Measurements from ENCODE around the gene POLR2F. TPM values are rescaled to one million over a fixed set of nuclear protein-coding genes. Genes with fewer than 3 reads are reported as not detected.

The POLR2F gene
- polyA plus RNA-seq, 1 donor (not counting 4 experiments of a cell fraction or from before 2014, with no cell fraction given): 119 TPM

DNA sequence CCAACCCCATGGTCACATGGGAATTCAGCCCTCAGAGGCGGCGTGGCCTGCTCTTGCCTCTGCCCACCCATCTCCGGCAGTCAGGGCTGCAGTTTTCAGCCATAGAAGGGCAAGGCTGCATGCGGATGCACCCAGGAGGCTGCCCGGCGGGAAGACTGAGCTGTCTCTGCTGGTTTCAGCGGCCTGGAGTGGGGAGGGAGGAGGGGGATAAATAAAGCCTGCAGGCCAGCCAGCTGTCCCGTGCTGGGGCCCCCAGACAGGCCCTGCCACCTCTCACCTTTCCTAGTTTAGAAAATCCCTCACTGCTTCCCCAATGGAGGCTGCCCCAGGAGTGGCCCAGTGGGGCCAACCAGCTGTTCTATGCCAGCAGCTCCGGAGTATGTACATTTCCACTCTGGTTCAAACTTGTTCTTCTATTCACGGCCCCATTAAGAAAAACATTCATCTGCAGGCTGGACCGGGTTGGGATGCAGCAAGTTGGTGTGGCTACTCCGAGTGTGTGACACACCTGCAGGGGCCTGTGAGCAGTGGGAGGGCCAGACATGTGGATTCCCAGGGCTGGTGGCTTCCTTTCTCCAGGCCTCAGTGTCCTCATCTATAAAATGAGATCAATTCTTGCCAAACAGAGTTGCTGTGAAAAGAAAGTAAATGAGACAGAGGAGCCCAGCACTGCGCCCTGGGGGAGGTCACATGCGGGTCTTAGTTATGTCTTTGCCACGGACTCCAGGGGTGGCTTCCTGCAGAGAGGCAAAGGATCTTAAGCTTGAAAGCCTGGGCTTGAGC lies 42.4 kb upstream of the POLR2F start:
- Histone ChIP-seq H3K9ac (ENCODE audit: control insufficient read depth, extremely low read depth, insufficient read depth, low read length) (peak overlapping the region; percentile 45), H4K20me1 (ENCODE audit: control insufficient read depth, extremely low read depth, insufficient read depth, low read length) (peaks cover 18% of the 10 kb centered on the region), H2AFZ (ENCODE audit: control insufficient read depth, low read length) (no peak overlapping the region), H3K9me3 (ENCODE audit: control insufficient read depth, low read depth, low read length) (no peaks in the 10 kb centered on the region), H3K4me1 (ENCODE audit: control insufficient read depth, extremely low read depth, insufficient read depth, low read length) (peaks cover 38% of the 10 kb centered on the region), H3K9me1 (ENCODE audit: control insufficient read depth, extremely low read depth, insufficient read depth, low read length) (peaks cover 3% of the 10 kb centered on the region), H3K27me3 (ENCODE audit: control insufficient read depth, extremely low read depth, insufficient read depth, low read length) (no peaks in the 10 kb centered on the region), H3K27ac (ENCODE audit: control insufficient read depth, insufficient read depth, low read length) (peak overlapping the region; percentile 24), H3K79me2 (ENCODE audit: control insufficient read depth, insufficient read depth, low read length) (peaks cover 81% of the 10 kb centered on the region), H3K36me3 (ENCODE audit: control insufficient read depth in 2 of 2, extremely low read depth in 1 of 2, insufficient read depth in 2 of 2, low read length in 2 of 2) (peaks cover 48 to 56% of the 10 kb centered on the region in 2 experiments), H3K4me3 (ENCODE audit: control insufficient read depth in 2 of 3, extremely low read depth in 1 of 3, insufficient read depth in 2 of 3, low read depth in 1 of 3, low read length in 3 of 3) (peak overlapping the region; percentile 10 to 46 (median 27)), H3K4me2 (ENCODE audit: control insufficient read depth, extremely low read depth, insufficient read depth, low read depth, low read length) (peak overlapping the region; percentile 70)
- FAIRE-seq (peak; percentile 29), DNase-seq (ENCODE audit: low read depth, low spot score) (no peak)
- TF ChIP-seq EZH2 (IDR thresholded peaks at IDR 0.05; ENCODE audit: low read length) (no peak), CTCF (optimal IDR thresholded peaks at IDR 0.05 in 1 of 3, IDR thresholded peaks at IDR 0.05 in 1 of 3, conservative IDR thresholded peaks at IDR 0.05 in 1 of 3; ENCODE audit: extremely low read depth in 1 of 3, insufficient read depth in 2 of 3, low read length in 3 of 3) (no peak)
- dilution Hi-C loops (cut with MboI; ENCODE audit: extremely low pct_ligation_motif_present, low sequenced_read_pairs): no loop called here

DNA sequence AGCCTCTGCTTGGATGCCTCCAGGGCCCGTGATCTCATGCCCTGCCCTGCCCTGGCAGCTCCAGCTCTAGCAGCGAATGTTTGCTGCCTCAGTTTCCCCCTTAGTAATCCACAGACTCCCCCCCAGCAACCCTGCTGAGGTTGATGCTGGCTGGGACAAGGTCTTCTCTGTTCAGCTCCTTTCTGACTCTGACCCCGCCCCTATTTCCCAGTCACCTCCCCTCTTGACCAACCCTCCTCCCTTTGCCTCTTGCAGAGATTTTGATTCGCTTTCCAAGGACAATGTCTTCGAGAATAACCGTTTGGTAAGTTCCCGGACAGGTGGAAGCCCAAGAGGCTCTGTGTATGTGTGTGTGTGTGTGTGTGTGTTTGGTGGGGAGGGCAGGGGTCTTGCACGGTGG lies 41.8 kb upstream of the POLR2F start:
- Histone ChIP-seq H3K4me3 (ENCODE audit: control insufficient read depth in 2 of 3, extremely low read depth in 1 of 3, insufficient read depth in 2 of 3, low read depth in 1 of 3, low read length in 3 of 3) (no peak overlapping the region), H3K27me3 (ENCODE audit: control insufficient read depth, extremely low read depth, insufficient read depth, low read length) (no peaks in the 10 kb centered on the region), H3K9me3 (ENCODE audit: control insufficient read depth, low read depth, low read length) (no peaks in the 10 kb centered on the region), H3K4me1 (ENCODE audit: control insufficient read depth, extremely low read depth, insufficient read depth, low read length) (peaks cover 38% of the 10 kb centered on the region), H3K9ac (ENCODE audit: control insufficient read depth, extremely low read depth, insufficient read depth, low read length) (no peak overlapping the region), H3K79me2 (ENCODE audit: control insufficient read depth, insufficient read depth, low read length) (peaks cover 83% of the 10 kb centered on the region), H4K20me1 (ENCODE audit: control insufficient read depth, extremely low read depth, insufficient read depth, low read length) (peaks cover 18% of the 10 kb centered on the region), H3K9me1 (ENCODE audit: control insufficient read depth, extremely low read depth, insufficient read depth, low read length) (peaks cover 3% of the 10 kb centered on the region), H3K36me3 (ENCODE audit: control insufficient read depth in 2 of 2, extremely low read depth in 1 of 2, insufficient read depth in 2 of 2, low read length in 2 of 2) (peaks cover 53 to 62% of the 10 kb centered on the region in 2 experiments), H3K27ac (ENCODE audit: control insufficient read depth, insufficient read depth, low read length) (no peak overlapping the region), H2AFZ (ENCODE audit: control insufficient read depth, low read length) (no peak overlapping the region), H3K4me2 (ENCODE audit: control insufficient read depth, extremely low read depth, insufficient read depth, low read depth, low read length) (no peak overlapping the region)
- TF ChIP-seq CTCF (optimal IDR thresholded peaks at IDR 0.05 in 1 of 3, IDR thresholded peaks at IDR 0.05 in 1 of 3, conservative IDR thresholded peaks at IDR 0.05 in 1 of 3; ENCODE audit: extremely low read depth in 1 of 3, insufficient read depth in 2 of 3, low read length in 3 of 3) (no peak), EZH2 (IDR thresholded peaks at IDR 0.05; ENCODE audit: low read length) (no peak)
- dilution Hi-C loops (cut with MboI; ENCODE audit: extremely low pct_ligation_motif_present, low sequenced_read_pairs): no loop called here
- no peak for FAIRE-seq
- DNase-seq (ENCODE audit: low read depth, low spot score): no peak

Measured in keratinocyte (primary cell).